ENCODE data around the gene SPPL2B. TPM values are rescaled to one million over a fixed set of nuclear protein-coding genes. Genes with fewer than 3 reads are reported as not detected.

Gene SPPL2B
- total and polyA plus RNA-seq, 2 experiments from 2014 or later = 40.9 to 87.7 TPM

GRCh38 chr19:2338055-2338615 is 9.7 kb downstream of the SPPL2B start:
- Histone ChIP-seq H3K4me3 (no peak overlapping the region), H3K27ac (peak overlapping the region; percentile 48), H3K79me2 (peaks cover 44% of the 10 kb centered on the region), H3K9me2 (replicated peaks; ENCODE audit: insufficient read depth) (no peaks in the 10 kb centered on the region), H3K27me3 (no peaks in the 10 kb centered on the region), H3K36me3 (replicated peaks; ENCODE audit: insufficient read depth, low read depth) (no peaks in the 10 kb centered on the region), H2AFZ (no peak overlapping the region), H3K4me2 (no peak overlapping the region), H3K4me1 (ENCODE audit: insufficient read depth) (peaks cover 13% of the 10 kb centered on the region), H4K20me1 (ENCODE audit: insufficient read depth, poor library complexity, severe bottlenecking) (no peaks in the 10 kb centered on the region), H3K9me3 (ENCODE audit: low read depth) (no peaks in the 10 kb centered on the region)
- no peak for TF ChIP-seq CTCF (IDR thresholded peaks at IDR 0.05; ENCODE audit: poor library complexity)
- no peak for TF ChIP-seq EZH2phosphoT487 (IDR thresholded peaks at IDR 0.05; ENCODE audit: low read depth, severe bottlenecking, unreplicated experiment)
- TF ChIP-seq EZH2 (IDR thresholded peaks at IDR 0.05; ENCODE audit: borderline replicate concordance) = no peak
- DNase-seq (ENCODE audit: low spot score) = no peak
- 92% methylated on average over 21 of the region's 21 CpGs for WGBS (ENCODE audit: low lambda C conversion rate, missing lambda C conversion rate)

GRCh38 chr19:2338751-2339643 is 10.5 kb downstream of the SPPL2B start:
- no peak for TF ChIP-seq EZH2 (IDR thresholded peaks at IDR 0.05; ENCODE audit: borderline replicate concordance)
- TF ChIP-seq CTCF (IDR thresholded peaks at IDR 0.05; ENCODE audit: poor library complexity) = no peak
- TF ChIP-seq EZH2phosphoT487 (IDR thresholded peaks at IDR 0.05; ENCODE audit: low read depth, severe bottlenecking, unreplicated experiment) = no peak
- no peak overlapping the region for H3K4me2 ChIP-seq
- H3K79me2 ChIP-seq = peaks cover 36% of the 10 kb centered on the region
- no peaks in the 10 kb centered on the region for H4K20me1 ChIP-seq (ENCODE audit: insufficient read depth, poor library complexity, severe bottlenecking)
- H3K9me2 ChIP-seq (replicated peaks; ENCODE audit: insufficient read depth) = no peaks in the 10 kb centered on the region
- no peak overlapping the region for H3K4me3 ChIP-seq
- H3K36me3 ChIP-seq (replicated peaks; ENCODE audit: insufficient read depth, low read depth) = no peaks in the 10 kb centered on the region
- no peak for DNase-seq (ENCODE audit: low spot score)
- WGBS (ENCODE audit: low lambda C conversion rate, missing lambda C conversion rate) = 96% methylated on average over 40 of the region's 54 CpGs
- peaks cover 5% of the 10 kb centered on the region for H3K4me1 ChIP-seq (ENCODE audit: insufficient read depth)
- no peaks in the 10 kb centered on the region for H3K27me3 ChIP-seq
- no peak overlapping the region for H2AFZ ChIP-seq
- no peaks in the 10 kb centered on the region for H3K9me3 ChIP-seq (ENCODE audit: low read depth)
- H3K27ac ChIP-seq = no peak overlapping the region

GRCh38 chr19:2339644-2340310 is 11.3 kb downstream of the SPPL2B start:
- Histone ChIP-seq H3K9me2 (replicated peaks; ENCODE audit: insufficient read depth) (no peaks in the 10 kb centered on the region), H3K9me3 (ENCODE audit: low read depth) (no peaks in the 10 kb centered on the region), H3K79me2 (peaks cover 28% of the 10 kb centered on the region), H3K27ac (no peak overlapping the region), H3K4me3 (no peak overlapping the region), H2AFZ (no peak overlapping the region), H3K4me1 (ENCODE audit: insufficient read depth) (peaks cover 4% of the 10 kb centered on the region), H3K36me3 (replicated peaks; ENCODE audit: insufficient read depth, low read depth) (no peaks in the 10 kb centered on the region), H3K27me3 (no peaks in the 10 kb centered on the region), H4K20me1 (ENCODE audit: insufficient read depth, poor library complexity, severe bottlenecking) (no peaks in the 10 kb centered on the region), H3K4me2 (no peak overlapping the region)
- DNase-seq (ENCODE audit: low spot score) = no peak
- TF ChIP-seq CTCF (IDR thresholded peaks at IDR 0.05; ENCODE audit: poor library complexity) = no peak
- TF ChIP-seq EZH2 (IDR thresholded peaks at IDR 0.05; ENCODE audit: borderline replicate concordance) = no peak
- no peak for TF ChIP-seq EZH2phosphoT487 (IDR thresholded peaks at IDR 0.05; ENCODE audit: low read depth, severe bottlenecking, unreplicated experiment)
- 97% methylated on average over 37 of the region's 52 CpGs for WGBS (ENCODE audit: low lambda C conversion rate, missing lambda C conversion rate)

Data from hepatocyte (in vitro differentiated cells).